ENCODE measurements around the gene AQP1. TPM values are rescaled to one million over a fixed set of nuclear protein-coding genes. Genes with fewer than 3 reads are reported as not detected.

The AQP1 gene
- total RNA-seq, 4 donors from 2014 or later = 291 to 685 (median 428) TPM

- no peak for ATAC-seq (ENCODE audit: low FRiP score)
- no peak for TF ChIP-seq CTCF (IDR thresholded peaks at IDR 0.05)
- DNase-seq (ENCODE audit: low spot score) = no peak
Measured at GRCh38 chr7:30927559-30927958, 15.9 kb downstream of the AQP1 start.

GRCh38 chr7:30928254-30928872 is 16.7 kb downstream of the AQP1 start:
- TF ChIP-seq CTCF (IDR thresholded peaks at IDR 0.05) = no peak
- no peak for ATAC-seq (ENCODE audit: low FRiP score)
- DNase-seq (ENCODE audit: low spot score) = peak; percentile 5

GRCh38 chr7:30929686-30930085 is 18.0 kb downstream of the AQP1 start:
- no peak for ATAC-seq (ENCODE audit: low FRiP score)
- no peak for TF ChIP-seq CTCF (IDR thresholded peaks at IDR 0.05)
- DNase-seq (ENCODE audit: low spot score) = peak; percentile 9

GRCh38 chr7:30930621-30931020 is 19.0 kb downstream of the AQP1 start:
- no peak for TF ChIP-seq CTCF (IDR thresholded peaks at IDR 0.05)
- ATAC-seq (ENCODE audit: low FRiP score) (no peak), DNase-seq (ENCODE audit: low spot score) (no peak)

GRCh38 chr7:30931161-30931928 is 19.7 kb downstream of the AQP1 start:
- no peak for DNase-seq (ENCODE audit: low spot score)
- no peak for TF ChIP-seq CTCF (IDR thresholded peaks at IDR 0.05)
- ATAC-seq (ENCODE audit: low FRiP score) = no peak

- no peak for TF ChIP-seq CTCF (IDR thresholded peaks at IDR 0.05)
- ATAC-seq (ENCODE audit: low FRiP score) (no peak), DNase-seq (ENCODE audit: low spot score) (no peak)
Measured at GRCh38 chr7:30931929-30932540, 20.4 kb downstream of the AQP1 start.

Data from omental fat pad (tissue), 4 donors.